Measurements from ENCODE around the gene KLHL29. TPM values are rescaled to one million over a fixed set of nuclear protein-coding genes. Genes with fewer than 3 reads are reported as not detected.

Gene KLHL29
- total and polyA plus RNA-seq, 7 experiments from 2014 or later, result 0.59 to 6.5 (median 5.6) TPM

GRCh38 chr2:23397478-23397877 lies 12.5 kb downstream of the KLHL29 start:
- no peak overlapping the region for H3K27ac Mint-ChIP-seq

GRCh38 chr2:23399674-23400261 lies 14.8 kb downstream of the KLHL29 start:
- DNase-seq, result peak in 1 of 9 donors; percentile 22
- Histone ChIP-seq H3K9me3 (ENCODE audit: control insufficient read depth in 2 of 3, low read length in 3 of 3) (no peaks in the 10 kb centered on the region), H3K27ac (ENCODE audit: low read depth, low read length) (no peak overlapping the region), H3K4me1 (ENCODE audit: control insufficient read depth in 2 of 2, insufficient read depth in 2 of 2, low read length in 2 of 2) (peaks cover 0 to 13% of the 10 kb centered on the region in 2 donors), H3K4me3 (ENCODE audit: low read length) (no peak overlapping the region), H3K36me3 (ENCODE audit: control insufficient read depth in 2 of 3, insufficient read depth in 3 of 3, low read length in 3 of 3) (no peaks in the 10 kb centered on the region), H3K27me3 (ENCODE audit: control insufficient read depth in 2 of 2, insufficient read depth in 2 of 2, low read length in 2 of 2) (no peaks in the 10 kb centered on the region)
- CTCF ChIA-PET, result interaction anchor here (1.3 kb wide), 1 partner anchor 80 kb away, joined by 3 read pairs; no protein-coding TSS in a partner anchor
- Mint-ChIP-seq H3K4me1 (peaks cover 3 to 21% (median 20%) of the 10 kb centered on the region in 7 donors), H3K9me3 (no peaks in the 10 kb centered on the region), H3K36me3 (no peaks in the 10 kb centered on the region), H3K4me3 (no peak overlapping the region), H3K27ac (no peak overlapping the region), H3K27me3 (peaks cover 0 to 8% (median 0%) of the 10 kb centered on the region in 5 donors)
- intact Hi-C loops (cut with micrococcal nuclease), result loop anchor here in 1 of 2 donors (5.0 kb wide), 1 partner anchor 47 kb away; no protein-coding TSS in a partner anchor
- POLR2A ChIA-PET, result no interaction called here
- peak; percentile 8 for ATAC-seq

More at GRCh38 chr2:23397478-23397877, 12.5 kb downstream of the KLHL29 start:
- Histone ChIP-seq H3K27ac (ENCODE audit: low read depth, low read length) (no peak overlapping the region), H3K36me3 (ENCODE audit: control insufficient read depth in 2 of 3, insufficient read depth in 3 of 3, low read length in 3 of 3) (no peaks in the 10 kb centered on the region), H3K9me3 (ENCODE audit: control insufficient read depth in 2 of 3, low read length in 3 of 3) (no peaks in the 10 kb centered on the region), H3K4me1 (ENCODE audit: control insufficient read depth in 2 of 2, insufficient read depth in 2 of 2, low read length in 2 of 2) (peaks cover 0 to 17% of the 10 kb centered on the region in 2 donors), H3K4me3 (ENCODE audit: low read length) (no peak overlapping the region), H3K27me3 (ENCODE audit: control insufficient read depth in 2 of 2, insufficient read depth in 2 of 2, low read length in 2 of 2) (no peaks in the 10 kb centered on the region)
- DNase-seq (no peak), ATAC-seq (no peak)
- CTCF ChIA-PET, result interaction anchor here (1.1 kb wide), 1 partner anchor 11 kb away, joined by 3 read pairs; no protein-coding TSS in a partner anchor
- H3K4me1 Mint-ChIP-seq, result peaks cover 9 to 29% (median 27%) of the 10 kb centered on the region in 7 donors
- no peaks in the 10 kb centered on the region for H3K9me3 Mint-ChIP-seq
- POLR2A ChIA-PET, result no interaction called here
- peaks cover 0 to 28% (median 11%) of the 10 kb centered on the region in 5 donors for H3K27me3 Mint-ChIP-seq
- no peak overlapping the region for H3K4me3 Mint-ChIP-seq
- intact Hi-C loops (cut with micrococcal nuclease), result no loop called here
- H3K36me3 Mint-ChIP-seq, result no peaks in the 10 kb centered on the region

GRCh38 chr2:23400703-23401102 lies 15.7 kb downstream of the KLHL29 start:
- Histone ChIP-seq H3K27ac (ENCODE audit: low read depth, low read length) (no peak overlapping the region), H3K4me3 (ENCODE audit: low read length) (no peak overlapping the region), H3K4me1 (ENCODE audit: control insufficient read depth in 2 of 2, insufficient read depth in 2 of 2, low read length in 2 of 2) (peaks cover 0 to 9% of the 10 kb centered on the region in 2 donors), H3K36me3 (ENCODE audit: control insufficient read depth in 2 of 3, insufficient read depth in 3 of 3, low read length in 3 of 3) (no peaks in the 10 kb centered on the region), H3K9me3 (ENCODE audit: control insufficient read depth in 2 of 3, low read length in 3 of 3) (no peaks in the 10 kb centered on the region), H3K27me3 (ENCODE audit: control insufficient read depth in 2 of 2, insufficient read depth in 2 of 2, low read length in 2 of 2) (no peaks in the 10 kb centered on the region)
- H3K4me3 Mint-ChIP-seq, result no peak overlapping the region
- ATAC-seq (no peak), DNase-seq (no peak)
- H3K27me3 Mint-ChIP-seq, result peaks cover 0 to 2% (median 0%) of the 10 kb centered on the region in 5 donors
- H3K4me1 Mint-ChIP-seq, result peaks cover 3 to 20% (median 17%) of the 10 kb centered on the region in 7 donors
- CTCF ChIA-PET, result interaction anchor here (1.3 kb wide), 1 partner anchor 81 kb away, joined by 3 read pairs; no protein-coding TSS in a partner anchor
- POLR2A ChIA-PET, result no interaction called here
- intact Hi-C loops (cut with micrococcal nuclease), result loop anchor here in 1 of 2 donors (5.0 kb wide), 1 partner anchor 48 kb away; no protein-coding TSS in a partner anchor
- H3K36me3 Mint-ChIP-seq, result no peaks in the 10 kb centered on the region
- H3K9me3 Mint-ChIP-seq, result no peaks in the 10 kb centered on the region
- H3K27ac Mint-ChIP-seq, result no peak overlapping the region

GRCh38 chr2:23401427-23402204 lies 16.6 kb downstream of the KLHL29 start:
- CTCF ChIA-PET, result no interaction called here
- no peaks in the 10 kb centered on the region for H3K9me3 Mint-ChIP-seq
- intact Hi-C loops (cut with micrococcal nuclease), result loop anchor here in 1 of 2 donors (5.0 kb wide), 1 partner anchor 49 kb away; no protein-coding TSS in a partner anchor

GRCh38 chr2:23402205-23402740 lies 17.3 kb downstream of the KLHL29 start:
- peaks cover 0 to 5% (median 0%) of the 10 kb centered on the region in 5 donors for H3K27me3 Mint-ChIP-seq
- CTCF ChIA-PET, result no interaction called here
- POLR2A ChIA-PET, result no interaction called here
- peaks cover 3 to 21% (median 17%) of the 10 kb centered on the region in 7 donors for H3K4me1 Mint-ChIP-seq
- Histone ChIP-seq H3K27ac (ENCODE audit: low read depth, low read length) (no peak overlapping the region), H3K27me3 (ENCODE audit: control insufficient read depth in 2 of 2, insufficient read depth in 2 of 2, low read length in 2 of 2) (no peaks in the 10 kb centered on the region), H3K36me3 (ENCODE audit: control insufficient read depth in 2 of 3, insufficient read depth in 3 of 3, low read length in 3 of 3) (no peaks in the 10 kb centered on the region), H3K4me1 (ENCODE audit: control insufficient read depth in 2 of 2, insufficient read depth in 2 of 2, low read length in 2 of 2) (peaks cover 0 to 9% of the 10 kb centered on the region in 2 donors), H3K9me3 (ENCODE audit: control insufficient read depth in 2 of 3, low read length in 3 of 3) (no peaks in the 10 kb centered on the region), H3K4me3 (ENCODE audit: low read length) (no peak overlapping the region)
- DNase-seq (no peak), ATAC-seq (no peak)
- no peak overlapping the region for H3K27ac Mint-ChIP-seq
- no peaks in the 10 kb centered on the region for H3K36me3 Mint-ChIP-seq
- intact Hi-C loops (cut with micrococcal nuclease), result loop anchor here in 1 of 2 donors (5.0 kb wide), 1 partner anchor 50 kb away; no protein-coding TSS in a partner anchor
- H3K4me3 Mint-ChIP-seq, result no peak overlapping the region
- no peaks in the 10 kb centered on the region for H3K9me3 Mint-ChIP-seq

More at GRCh38 chr2:23401427-23402204, 16.6 kb downstream of the KLHL29 start:
- ATAC-seq (no peak), DNase-seq (no peak)
- Histone ChIP-seq H3K9me3 (ENCODE audit: control insufficient read depth in 2 of 3, low read length in 3 of 3) (no peaks in the 10 kb centered on the region), H3K27me3 (ENCODE audit: control insufficient read depth in 2 of 2, insufficient read depth in 2 of 2, low read length in 2 of 2) (no peaks in the 10 kb centered on the region), H3K4me1 (ENCODE audit: control insufficient read depth in 2 of 2, insufficient read depth in 2 of 2, low read length in 2 of 2) (peaks cover 0 to 9% of the 10 kb centered on the region in 2 donors), H3K36me3 (ENCODE audit: control insufficient read depth in 2 of 3, insufficient read depth in 3 of 3, low read length in 3 of 3) (no peaks in the 10 kb centered on the region), H3K27ac (ENCODE audit: low read depth, low read length) (no peak overlapping the region), H3K4me3 (ENCODE audit: low read length) (no peak overlapping the region)
- peaks cover 3 to 21% (median 17%) of the 10 kb centered on the region in 7 donors for H3K4me1 Mint-ChIP-seq
- H3K36me3 Mint-ChIP-seq, result no peaks in the 10 kb centered on the region
- peaks cover 0 to 5% (median 0%) of the 10 kb centered on the region in 5 donors for H3K27me3 Mint-ChIP-seq
- no peak overlapping the region for H3K4me3 Mint-ChIP-seq
- POLR2A ChIA-PET, result no interaction called here
- no peak overlapping the region for H3K27ac Mint-ChIP-seq

- ChIA-PET POLR2A (interaction anchor here (0.9 to 1.0 kb wide), 4 partner anchors 8 to 31 kb away, joined by 3 to 4 read pairs (median 3); partner anchors contain the start of gene KLHL29), CTCF (interaction anchor here (0.9 kb wide), 1 partner anchor 163 kb away, joined by 3 read pairs; no protein-coding TSS in a partner anchor)
- no peaks in the 10 kb centered on the region for H3K27me3 ChIP-seq (ENCODE audit: control insufficient read depth in 2 of 2, insufficient read depth in 2 of 2, low read length in 2 of 2)
- DNase-seq (peak in 6 of 9 donors; percentile 23 to 41 (median 36)), ATAC-seq (peak; percentile 53)
- no peaks in the 10 kb centered on the region for H3K9me3 ChIP-seq (ENCODE audit: control insufficient read depth in 2 of 3, low read length in 3 of 3)
- intact Hi-C loops (cut with micrococcal nuclease), result loop anchor here (1.0 to 5.0 kb wide), 2 partner anchors 52 to 162 kb away; no protein-coding TSS in a partner anchor
- no peak overlapping the region for H3K4me3 ChIP-seq (ENCODE audit: low read length)
- Mint-ChIP-seq H3K4me1 (peaks cover 3 to 21% (median 17%) of the 10 kb centered on the region in 7 donors), H3K9me3 (no peaks in the 10 kb centered on the region), H3K27ac (peak overlapping the region in 6 of 9 donors; percentile 5 to 92 (median 63)), H3K36me3 (no peaks in the 10 kb centered on the region), H3K4me3 (peak overlapping the region in 7 of 10 donors; percentile 11 to 62 (median 52)), H3K27me3 (peaks cover 0 to 5% (median 0%) of the 10 kb centered on the region in 5 donors)
- H3K27ac ChIP-seq (ENCODE audit: low read depth, low read length), result no peak overlapping the region
- H3K4me1 ChIP-seq (ENCODE audit: control insufficient read depth in 2 of 2, insufficient read depth in 2 of 2, low read length in 2 of 2), result peaks cover 0 to 9% of the 10 kb centered on the region in 2 donors
- no peaks in the 10 kb centered on the region for H3K36me3 ChIP-seq (ENCODE audit: control insufficient read depth in 2 of 3, insufficient read depth in 3 of 3, low read length in 3 of 3)
Measured at GRCh38 chr2:23404426-23404825, 19.4 kb downstream of the KLHL29 start.

Measured in naive thymus-derived CD4-positive, alpha-beta T cell (primary cell).